CD4-positive, alpha-beta T cell treated with Interleukin-1 beta for 1 hour (primary cell): ENCODE results near the gene CHRNB1.
"Not testable (repeated sequence)": the region's sequence is repeated elsewhere in the genome, so short reads cannot be mapped to it uniquely, and the experiment has no call there.

ENCODE experiments used
- DNase-seq, 2 donors: peaks; one replicate each; pipeline ENCODE4 v3.0.0-alpha.2; 2020 to 2022

Gene CHRNB1

GRCh38 chr17:7468804-7469389, 24.0 kb downstream of the CHRNB1 start:
- DNase-seq: no peak

- DNase-seq: not testable (repeated sequence)
These were observed 25.0 kb downstream of the CHRNB1 start for GRCh38 chr17:7469843-7470242.

- DNase-seq: not testable (repeated sequence)
These were observed 25.7 kb downstream of the CHRNB1 start for GRCh38 chr17:7470457-7470973.

- DNase-seq: no peak
These were observed 26.9 kb downstream of the CHRNB1 start for GRCh38 chr17:7471729-7472128.

GRCh38 chr17:7474767-7475166, 29.9 kb downstream of the CHRNB1 start:
- DNase-seq: not testable (repeated sequence)

GRCh38 chr17:7475764-7476422, 31.0 kb downstream of the CHRNB1 start:
- DNase-seq: peak in 1 of 2 donors; percentile 55

GRCh38 chr17:7476494-7476893, 31.6 kb downstream of the CHRNB1 start:
- DNase-seq: no peak

- no peak for DNase-seq
These were observed 32.1 kb downstream of the CHRNB1 start for GRCh38 chr17:7476951-7477350.

- peak in 1 of 2 donors; percentile 45 for DNase-seq
These were observed 32.8 kb downstream of the CHRNB1 start for GRCh38 chr17:7477392-7478275.

GRCh38 chr17:7478276-7479212, 33.7 kb downstream of the CHRNB1 start:
- peak; percentile 83 to 84 for DNase-seq

- DNase-seq: peak; percentile 73 to 79
These were observed 34.6 kb downstream of the CHRNB1 start, which contains the start of gene ZBTB4 for GRCh38 chr17:7479213-7480088. Gene ZBTB4, minus strand, starts transcription at chr17:7479631. Its CDS starts 12,830 bp downstream, at chr17:7466801.

GRCh38 chr17:7480089-7480384, 35.2 kb downstream of the CHRNB1 start:
- DNase-seq: no peak

GRCh38 chr17:7481275-7481674, 36.4 kb downstream of the CHRNB1 start, which contains the start of gene SLC35G6:
Gene SLC35G6, plus strand, starts transcription at chr17:7481446. Its CDS starts 71 bp downstream, at chr17:7481517.
- not testable (repeated sequence) for DNase-seq

- not testable (repeated sequence) for DNase-seq
These were observed 37.2 kb downstream of the CHRNB1 start for GRCh38 chr17:7481842-7482741.

GRCh38 chr17:7482742-7483088, 37.9 kb downstream of the CHRNB1 start:
- DNase-seq: not testable (repeated sequence)

GRCh38 chr17:7483255-7484066, 38.6 kb downstream of the CHRNB1 start:
- peak; percentile 95 to 96 for DNase-seq

- peak; percentile 98 to 99 for DNase-seq
These were observed 39.4 kb downstream of the CHRNB1 start, which contains the start of gene POLR2A for GRCh38 chr17:7484067-7484918. Gene POLR2A, plus strand, starts transcription at chr17:7484366.

- DNase-seq: no peak
These were observed 40.1 kb downstream of the CHRNB1 start for GRCh38 chr17:7484919-7485377.
